Activated T-helper 1 cell treated with anti-CD3 and anti-CD28 coated beads, Interleukin-12 subunit alpha, Interleukin-12 subunit beta, Interleukin-2, Interleukin-4 antibody, amounts not matched to agents 30 ng/mL and 10 ng/mL and 1 ng/mL, durations not matched to agents 14 hours and 24 hours and 36 hours (primary cell): ENCODE results near the gene HCN1. TPM values are rescaled to one million over a fixed set of nuclear protein-coding genes. Genes with fewer than 3 reads are reported as not detected.

Source experiments
- DNase-seq: peaks from one replicate; pipeline ENCODE4 v3.0.0; 2021; ENCODE audit warnings: low spot score
- H3K27ac Mint-ChIP-seq: one replicate; pipeline ENCODE4 v1.8.0; 2021; ENCODE audit warnings: mild to moderate bottlenecking, mixed read lengths
- H3K27me3 Mint-ChIP-seq: one replicate; pipeline ENCODE4 v1.8.0; 2022; ENCODE audit warnings: mild to moderate bottlenecking, moderate library complexity, mixed read lengths; ENCODE audit not compliant: insufficient read depth
- H3K36me3 Mint-ChIP-seq: one replicate; pipeline ENCODE4 v1.8.0; 2021; ENCODE audit warnings: low read depth, mixed read lengths
- H3K4me1 Mint-ChIP-seq: one replicate; pipeline ENCODE4 v1.8.0; 2021; ENCODE audit warnings: low read depth, mixed read lengths
- H3K4me3 Mint-ChIP-seq: one replicate; pipeline ENCODE4 v1.8.0; 2021; ENCODE audit warnings: mild to moderate bottlenecking, moderate library complexity, mixed read lengths
- H3K9me3 Mint-ChIP-seq: one replicate; pipeline ENCODE4 v1.8.0; 2021; ENCODE audit warnings: mixed read lengths
- intact Hi-C: fragments of 100-400 bp; cut with micrococcal nuclease; formaldehyde crosslinking; loops from one replicate; pipeline ENCODE4 v1.15.1; 2024
- total RNA-seq: library from RNA; stranded (reverse); gene quantifications from 2 replicates; pipeline ENCODE4 v1.2.3, GENCODE V29; 2022

Gene HCN1
- total RNA-seq, result not detected in 2 replicates

- intact Hi-C loops, result no loop called here
Measured at GRCh38 chr5:45696206-45696836, at the start of gene HCN1. Gene HCN1 (minus strand): TSS chr5:45696380.

GRCh38 chr5:45741110-45741509 lies 44.9 kb upstream of the HCN1 start:
- intact Hi-C loops, result no loop called here
- Mint-ChIP-seq H3K4me1 (no peaks in the 10 kb centered on the region), H3K27me3 (no peaks in the 10 kb centered on the region), H3K36me3 (no peaks in the 10 kb centered on the region), H3K4me3 (no peak overlapping the region), H3K9me3 (peaks cover 26% of the 10 kb centered on the region), H3K27ac (no peak overlapping the region)
- DNase-seq, result no peak

More at GRCh38 chr5:45696206-45696836, at the start of gene HCN1:
- peak; percentile 29 for DNase-seq
- Mint-ChIP-seq H3K4me3 (peak within 1 kb of the TSS; percentile 42), H3K27me3 (peaks cover 13% of the 10 kb centered on the region), H3K9me3 (peaks cover 10% of the 10 kb centered on the region), H3K27ac (no peak within 1 kb of the TSS), H3K4me1 (peaks cover 5% of the 10 kb centered on the region), H3K36me3 (peaks cover 3% of the 10 kb centered on the region)

GRCh38 chr5:45737153-45737552 lies 41.0 kb upstream of the HCN1 start:
- no peak for DNase-seq
- peaks cover 17% of the 10 kb centered on the region for H3K9me3 Mint-ChIP-seq
- no peak overlapping the region for H3K27ac Mint-ChIP-seq
- intact Hi-C loops, result no loop called here
- H3K36me3 Mint-ChIP-seq, result no peaks in the 10 kb centered on the region
- no peaks in the 10 kb centered on the region for H3K27me3 Mint-ChIP-seq
- no peaks in the 10 kb centered on the region for H3K4me1 Mint-ChIP-seq
- H3K4me3 Mint-ChIP-seq, result no peak overlapping the region

- H3K4me3 Mint-ChIP-seq, result no peak overlapping the region
- no peaks in the 10 kb centered on the region for H3K4me1 Mint-ChIP-seq
- H3K9me3 Mint-ChIP-seq, result peaks cover 15% of the 10 kb centered on the region
- no peaks in the 10 kb centered on the region for H3K36me3 Mint-ChIP-seq
- DNase-seq, result no peak
- H3K27ac Mint-ChIP-seq, result no peak overlapping the region
- intact Hi-C loops, result no loop called here
- H3K27me3 Mint-ChIP-seq, result no peaks in the 10 kb centered on the region
Measured at GRCh38 chr5:45725537-45725936, 29.4 kb upstream of the HCN1 start.

- Mint-ChIP-seq H3K36me3 (peaks cover 3% of the 10 kb centered on the region), H3K9me3 (peaks cover 10% of the 10 kb centered on the region), H3K27me3 (peaks cover 13% of the 10 kb centered on the region), H3K4me3 (no peak overlapping the region), H3K27ac (no peak overlapping the region), H3K4me1 (peaks cover 5% of the 10 kb centered on the region)
- intact Hi-C loops, result no loop called here
- DNase-seq, result no peak
Measured at GRCh38 chr5:45697201-45697600, 1.0 kb upstream of the HCN1 start.

- no peak overlapping the region for H3K4me3 Mint-ChIP-seq
- DNase-seq, result no peak
- H3K27ac Mint-ChIP-seq, result no peak overlapping the region
- intact Hi-C loops, result no loop called here
- H3K27me3 Mint-ChIP-seq, result peaks cover 13% of the 10 kb centered on the region
- peaks cover 5% of the 10 kb centered on the region for H3K4me1 Mint-ChIP-seq
- peaks cover 3% of the 10 kb centered on the region for H3K36me3 Mint-ChIP-seq
- H3K9me3 Mint-ChIP-seq, result peaks cover 10% of the 10 kb centered on the region
Measured at GRCh38 chr5:45695804-45696156, 400 bp downstream of the HCN1 start.

- Mint-ChIP-seq H3K27me3 (peaks cover 13% of the 10 kb centered on the region), H3K27ac (no peak overlapping the region), H3K4me1 (peaks cover 5% of the 10 kb centered on the region), H3K9me3 (peaks cover 10% of the 10 kb centered on the region), H3K4me3 (no peak overlapping the region), H3K36me3 (peaks cover 3% of the 10 kb centered on the region)
- DNase-seq, result no peak
- intact Hi-C loops, result no loop called here
Measured at GRCh38 chr5:45694971-45695803, 993 bp downstream of the HCN1 start.

GRCh38 chr5:45694255-45694814 lies 1.8 kb downstream of the HCN1 start:
- Mint-ChIP-seq H3K27ac (no peak overlapping the region), H3K36me3 (peaks cover 3% of the 10 kb centered on the region), H3K27me3 (peaks cover 13% of the 10 kb centered on the region), H3K4me3 (no peak overlapping the region), H3K9me3 (peaks cover 10% of the 10 kb centered on the region), H3K4me1 (peaks cover 5% of the 10 kb centered on the region)
- intact Hi-C loops, result no loop called here
- DNase-seq, result no peak

- Mint-ChIP-seq H3K9me3 (peaks cover 10% of the 10 kb centered on the region), H3K4me3 (no peak overlapping the region), H3K27ac (no peak overlapping the region), H3K27me3 (peaks cover 13% of the 10 kb centered on the region), H3K4me1 (peaks cover 5% of the 10 kb centered on the region), H3K36me3 (peaks cover 3% of the 10 kb centered on the region)
- intact Hi-C loops, result no loop called here
- DNase-seq, result no peak
Measured at GRCh38 chr5:45692481-45692880, 3.7 kb downstream of the HCN1 start.

- H3K27me3 Mint-ChIP-seq, result peaks cover 13% of the 10 kb centered on the region
- H3K4me1 Mint-ChIP-seq, result peaks cover 5% of the 10 kb centered on the region
- DNase-seq, result no peak
- H3K36me3 Mint-ChIP-seq, result peaks cover 3% of the 10 kb centered on the region
- intact Hi-C loops, result no loop called here
- no peak overlapping the region for H3K27ac Mint-ChIP-seq
- H3K4me3 Mint-ChIP-seq, result no peak overlapping the region
- H3K9me3 Mint-ChIP-seq, result peaks cover 5% of the 10 kb centered on the region
Measured at GRCh38 chr5:45691656-45692055, 4.5 kb downstream of the HCN1 start.

- H3K9me3 Mint-ChIP-seq, result no peaks in the 10 kb centered on the region
- intact Hi-C loops, result no loop called here
- DNase-seq, result no peak
- no peak overlapping the region for H3K4me3 Mint-ChIP-seq
- no peaks in the 10 kb centered on the region for H3K4me1 Mint-ChIP-seq
- no peaks in the 10 kb centered on the region for H3K36me3 Mint-ChIP-seq
- H3K27me3 Mint-ChIP-seq, result no peaks in the 10 kb centered on the region
- no peak overlapping the region for H3K27ac Mint-ChIP-seq
Measured at GRCh38 chr5:45687701-45688100, 8.5 kb downstream of the HCN1 start.

- Mint-ChIP-seq H3K4me3 (no peak overlapping the region), H3K36me3 (no peaks in the 10 kb centered on the region)
- intact Hi-C loops, result no loop called here
Measured at GRCh38 chr5:45686620-45687019, 9.6 kb downstream of the HCN1 start.

GRCh38 chr5:45684118-45684517 lies 12.1 kb downstream of the HCN1 start:
- DNase-seq, result no peak
- no peaks in the 10 kb centered on the region for H3K36me3 Mint-ChIP-seq
- intact Hi-C loops, result no loop called here
- no peaks in the 10 kb centered on the region for H3K27me3 Mint-ChIP-seq
- peaks cover 7% of the 10 kb centered on the region for H3K9me3 Mint-ChIP-seq
- H3K4me1 Mint-ChIP-seq, result no peaks in the 10 kb centered on the region
- no peak overlapping the region for H3K27ac Mint-ChIP-seq
- H3K4me3 Mint-ChIP-seq, result no peak overlapping the region

More at GRCh38 chr5:45686620-45687019, 9.6 kb downstream of the HCN1 start:
- no peak for DNase-seq
- Mint-ChIP-seq H3K27ac (no peak overlapping the region), H3K4me1 (no peaks in the 10 kb centered on the region), H3K9me3 (no peaks in the 10 kb centered on the region), H3K27me3 (no peaks in the 10 kb centered on the region)
